ENCODE results near the gene CDH2.

CDH2 gene

GRCh38 chr18:28044036-28044435 is 132.9 kb downstream of the CDH2 start:
- no peak for DNase-seq (ENCODE audit: low read depth in 3 of 3)

GRCh38 chr18:28043631-28044030 is 133.3 kb downstream of the CDH2 start:
- DNase-seq (ENCODE audit: low read depth in 3 of 3) = no peak

GRCh38 chr18:28041366-28041765 is 135.6 kb downstream of the CDH2 start:
- DNase-seq (ENCODE audit: low read depth in 3 of 3) = no peak

DNA sequence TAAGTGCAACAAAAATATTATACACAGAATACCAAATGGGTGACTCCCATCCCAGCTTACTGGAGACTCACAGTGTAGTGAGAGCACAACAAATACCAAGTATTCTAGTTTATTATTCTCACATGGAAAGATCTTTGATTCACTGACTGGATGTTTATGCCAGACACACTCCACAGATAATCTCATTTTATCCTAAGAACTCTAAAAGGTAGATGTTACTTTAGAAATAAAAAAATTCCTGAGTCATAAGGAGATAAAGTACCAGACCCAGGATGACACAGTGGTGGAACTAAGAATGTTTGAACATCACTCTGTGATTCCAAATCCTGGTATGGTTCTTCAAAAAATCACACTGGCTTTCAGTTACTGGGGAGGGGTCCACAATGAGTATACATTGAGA is 136.2 kb downstream of the CDH2 start:
- no peak for DNase-seq (ENCODE audit: low read depth in 3 of 3)

DNA sequence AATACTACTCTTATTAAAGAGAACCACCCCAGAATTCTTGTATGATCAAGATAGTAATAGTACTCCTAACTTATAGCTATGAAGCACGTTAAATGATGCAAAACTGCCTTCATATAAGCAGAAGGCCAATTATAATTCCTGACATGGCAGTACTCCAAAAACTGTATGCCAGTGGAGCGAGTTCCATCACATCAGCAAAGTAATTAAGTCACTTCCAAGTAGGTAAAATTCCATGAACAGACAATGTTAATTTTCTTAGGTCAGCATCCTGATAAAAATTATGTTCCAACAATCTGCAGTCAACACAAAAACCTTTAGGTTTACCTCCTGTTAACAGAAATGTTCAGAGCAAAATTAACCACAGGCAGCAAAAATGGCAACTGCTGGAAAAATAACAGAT is 136.7 kb downstream of the CDH2 start:
- no peak for DNase-seq (ENCODE audit: low read depth in 3 of 3)

DNA sequence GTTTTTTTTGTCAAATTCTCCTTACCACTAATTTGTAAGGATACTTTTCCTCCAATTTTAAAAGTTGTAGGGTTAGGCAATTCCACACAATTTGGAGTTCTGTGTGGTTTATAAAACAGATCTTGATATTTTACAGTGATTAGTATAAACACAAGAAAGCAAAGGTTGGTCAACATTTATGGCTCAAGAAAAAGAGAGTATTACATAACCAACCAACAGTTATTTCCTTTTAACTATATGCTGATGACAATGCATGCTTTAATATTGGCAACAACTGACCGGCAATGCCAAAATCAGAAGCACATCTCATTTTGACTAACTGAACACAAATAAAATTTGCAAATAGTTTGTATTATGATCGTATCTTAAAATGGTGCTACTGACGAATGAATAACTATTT is 137.2 kb downstream of the CDH2 start:
- DNase-seq (ENCODE audit: low read depth in 3 of 3) = no peak

DNA sequence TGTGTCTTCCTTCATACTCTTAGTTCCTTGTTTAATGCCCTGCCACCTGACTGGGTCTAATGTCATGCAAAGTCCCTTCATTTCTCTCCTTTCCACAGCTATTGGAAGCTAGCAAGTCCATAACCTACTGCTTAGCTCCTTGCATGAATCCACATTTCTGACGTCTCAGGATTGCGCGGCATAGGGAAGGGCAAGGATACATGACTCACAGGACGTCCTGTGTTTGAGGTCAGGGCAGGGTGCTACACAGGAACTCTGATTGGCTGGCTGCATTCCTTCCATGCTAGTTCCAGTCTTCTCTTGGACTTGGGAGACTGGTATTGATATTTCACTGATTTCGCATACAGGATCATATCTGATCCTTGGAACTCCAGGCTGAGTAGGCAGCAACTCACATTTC is 137.9 kb downstream of the CDH2 start:
- no peak for DNase-seq (ENCODE audit: low read depth in 3 of 3)

- DNase-seq (ENCODE audit: low read depth in 3 of 3) = no peak
Measured at GRCh38 chr18:28036488-28036887, 140.4 kb downstream of the CDH2 start.

DNA sequence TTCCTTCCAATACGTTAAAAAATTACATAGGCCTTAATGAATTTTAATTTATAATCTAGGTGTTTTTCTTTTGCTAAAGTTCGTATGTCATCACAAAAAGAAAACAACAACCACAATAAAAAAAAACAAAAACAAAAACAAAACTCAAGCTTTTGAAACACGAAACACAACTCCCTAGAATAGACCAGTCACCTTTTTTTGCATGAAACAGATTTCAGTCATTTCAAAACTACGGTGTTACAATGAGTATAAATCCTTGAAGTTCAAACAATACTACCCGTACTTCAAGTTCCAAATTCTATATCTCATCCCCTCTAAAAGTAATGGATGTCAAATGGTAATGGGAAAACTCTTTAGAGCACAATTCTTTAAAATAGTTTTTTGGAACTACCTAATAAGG is 142.4 kb downstream of the CDH2 start:
- no peak for DNase-seq (ENCODE audit: low read depth in 3 of 3)

DNA sequence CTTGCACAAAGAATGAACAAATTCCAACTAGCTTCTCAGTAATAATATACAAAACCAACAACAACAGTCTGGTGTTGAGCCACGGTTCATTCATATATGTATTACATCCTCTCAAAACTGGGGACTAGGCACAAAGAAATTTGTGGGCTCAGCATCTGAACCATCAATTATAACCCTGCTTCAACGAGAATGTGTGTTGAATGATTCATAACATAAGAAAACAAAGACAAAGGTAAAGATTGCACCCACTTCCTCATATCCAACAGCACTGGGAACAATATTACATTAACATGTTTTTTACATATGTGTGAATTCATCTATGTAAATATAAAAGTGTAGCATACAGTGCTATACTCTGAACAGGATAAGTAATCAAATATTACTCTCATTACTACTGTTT is 144.8 kb downstream of the CDH2 start:
- no peak for DNase-seq (ENCODE audit: low read depth in 3 of 3)

DNA sequence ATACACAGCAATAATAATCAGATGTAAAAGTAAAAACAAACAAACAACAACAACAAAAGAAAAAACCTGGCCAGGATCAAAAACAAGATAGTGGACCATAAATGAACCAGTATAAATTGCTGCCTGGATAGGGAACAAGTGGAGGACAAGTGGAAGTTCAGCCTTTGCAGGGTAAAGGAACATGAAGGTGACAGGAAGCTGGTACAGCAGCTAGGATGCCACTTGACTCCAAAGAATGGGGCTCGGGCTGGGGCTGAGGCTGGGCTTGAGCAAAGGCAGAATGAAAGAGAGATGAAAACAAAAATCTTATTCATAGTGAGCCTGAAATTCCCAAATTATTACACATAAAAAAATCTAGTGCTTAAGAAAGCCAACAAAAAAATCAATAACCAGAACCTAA is 146.5 kb downstream of the CDH2 start:
- DNase-seq (ENCODE audit: low read depth in 3 of 3) = no peak

DNA sequence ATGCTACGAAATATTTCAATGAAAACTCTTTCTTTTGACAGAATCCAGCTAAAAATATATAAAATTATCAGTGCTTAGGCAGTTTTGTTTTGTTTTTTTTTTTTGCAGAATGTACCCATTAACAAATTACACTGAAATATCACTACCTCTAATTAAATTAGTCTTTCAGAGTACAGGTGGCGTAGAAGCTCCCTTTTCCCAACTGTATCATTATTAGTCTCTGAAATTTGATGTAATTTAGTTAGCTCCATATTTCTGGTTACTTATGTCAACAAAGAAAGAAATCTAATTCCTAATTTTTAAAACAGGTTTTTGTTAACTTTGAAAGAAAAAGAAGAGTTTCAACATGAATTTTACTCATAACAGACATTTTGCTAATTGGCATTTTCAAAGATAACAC is 149.2 kb downstream of the CDH2 start:
- no peak for DNase-seq (ENCODE audit: low read depth in 3 of 3)

- no peak for DNase-seq (ENCODE audit: low read depth in 3 of 3)
Measured at GRCh38 chr18:28019425-28020108, 157.4 kb downstream of the CDH2 start.

GRCh38 chr18:28018351-28018750 is 158.6 kb downstream of the CDH2 start:
- DNase-seq (ENCODE audit: low read depth in 3 of 3) = no peak

DNA sequence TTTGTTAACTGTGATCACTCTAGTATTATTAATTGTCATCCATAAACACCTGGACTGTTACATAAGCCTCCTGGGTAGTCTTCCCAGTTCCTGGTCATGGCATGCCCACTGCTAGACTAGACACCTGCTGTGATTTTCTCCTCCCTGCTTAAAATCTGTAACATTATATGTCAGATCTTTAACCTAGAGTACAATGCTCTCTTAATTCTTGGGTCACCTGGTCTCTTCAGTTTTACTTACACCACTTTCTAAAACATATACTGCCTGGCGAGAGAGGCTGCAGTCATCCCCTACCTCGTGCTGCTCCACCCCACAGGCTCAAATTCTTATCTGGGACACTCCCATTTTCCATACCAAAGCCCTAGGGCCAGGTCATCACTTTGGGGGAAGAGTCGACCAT is 161.3 kb downstream of the CDH2 start:
- no peak for DNase-seq (ENCODE audit: low read depth in 3 of 3)

GRCh38 chr18:28013066-28013465 is 163.9 kb downstream of the CDH2 start:
- no peak for DNase-seq (ENCODE audit: low read depth in 3 of 3)

DNA sequence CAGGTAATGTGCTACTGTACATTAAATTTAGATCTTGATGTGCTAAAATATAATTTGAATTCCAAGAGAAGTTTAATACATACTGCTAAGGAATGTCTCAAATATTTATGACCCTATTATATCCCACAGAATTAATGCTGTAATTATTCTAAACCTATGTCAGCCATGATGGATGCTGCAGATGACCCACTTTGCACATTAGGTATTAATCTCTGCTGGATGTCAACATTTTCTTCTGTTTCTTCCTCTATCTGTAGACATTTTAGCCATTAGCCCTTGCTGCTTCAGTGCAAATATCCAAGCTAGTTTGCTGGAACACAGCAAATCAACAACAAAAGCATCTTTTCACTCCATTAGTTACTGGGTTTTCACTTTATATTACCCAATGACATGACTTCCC is 164.6 kb downstream of the CDH2 start:
- no peak for DNase-seq (ENCODE audit: low read depth in 3 of 3)

DNA sequence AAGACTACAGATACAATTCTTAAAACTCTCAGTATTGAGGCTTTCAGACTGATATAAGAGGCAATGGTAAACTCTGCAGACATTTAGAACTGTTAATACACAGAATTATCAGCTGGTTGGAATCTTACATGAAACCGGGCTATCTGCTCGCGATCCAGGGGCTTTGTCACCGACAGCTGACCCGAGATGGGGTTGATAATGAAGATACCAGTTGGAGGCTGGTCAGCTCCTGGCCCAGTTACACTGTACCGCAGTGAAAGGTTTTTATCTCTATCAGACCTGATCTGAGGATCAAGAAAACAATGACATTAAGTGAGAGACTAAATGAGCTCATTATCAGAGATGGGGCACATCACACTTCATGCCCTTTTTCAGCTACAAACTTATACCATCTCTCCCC is 167.3 kb downstream of the CDH2 start:
- DNase-seq (ENCODE audit: low read depth in 3 of 3) = no peak

DNA sequence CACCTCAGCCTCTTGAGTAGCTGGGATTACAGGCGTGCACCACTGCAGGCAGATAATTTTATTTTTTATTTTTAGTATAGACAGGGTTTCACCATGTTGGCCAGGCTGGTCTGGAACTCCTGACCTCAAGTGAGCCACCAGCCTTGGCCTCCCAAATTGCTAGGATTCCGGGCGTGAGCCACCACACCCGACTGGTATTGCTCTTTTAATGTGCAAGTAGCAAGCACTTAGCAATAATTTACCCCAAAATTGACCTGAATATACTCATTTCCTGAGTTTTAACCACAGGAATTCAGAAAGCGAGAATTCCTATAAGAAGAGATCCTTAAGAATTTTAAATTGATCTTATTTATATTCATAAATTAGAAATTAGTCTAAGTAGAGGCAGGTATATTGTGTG is 169.1 kb downstream of the CDH2 start:
- no peak for DNase-seq (ENCODE audit: low read depth in 3 of 3)

GRCh38 chr18:28005164-28005563 is 171.8 kb downstream of the CDH2 start:
- DNase-seq (ENCODE audit: low read depth in 3 of 3) = no peak

- DNase-seq (ENCODE audit: low read depth in 3 of 3) = no peak
Measured at GRCh38 chr18:28004606-28005005, 172.3 kb downstream of the CDH2 start.

DNA sequence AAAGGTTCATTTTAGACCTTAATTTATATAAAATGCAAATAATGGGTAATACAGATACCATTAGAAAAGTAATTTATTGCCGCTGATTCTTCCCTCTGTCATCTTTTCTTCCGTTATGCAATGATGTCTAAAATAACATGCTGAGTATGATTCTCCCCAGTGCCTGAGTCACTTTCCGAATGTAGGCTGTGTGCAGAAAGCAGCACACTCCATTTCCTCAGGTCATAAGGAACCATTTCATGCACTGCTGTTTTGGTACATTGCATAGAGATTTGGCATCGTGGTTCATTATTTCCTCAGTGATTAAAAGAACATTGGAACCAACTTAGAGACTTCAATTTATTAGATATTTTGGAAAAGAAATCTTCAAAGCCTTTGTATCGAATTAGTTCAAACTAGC is 173.5 kb downstream of the CDH2 start:
- no peak for DNase-seq (ENCODE audit: low read depth in 3 of 3)

DNA sequence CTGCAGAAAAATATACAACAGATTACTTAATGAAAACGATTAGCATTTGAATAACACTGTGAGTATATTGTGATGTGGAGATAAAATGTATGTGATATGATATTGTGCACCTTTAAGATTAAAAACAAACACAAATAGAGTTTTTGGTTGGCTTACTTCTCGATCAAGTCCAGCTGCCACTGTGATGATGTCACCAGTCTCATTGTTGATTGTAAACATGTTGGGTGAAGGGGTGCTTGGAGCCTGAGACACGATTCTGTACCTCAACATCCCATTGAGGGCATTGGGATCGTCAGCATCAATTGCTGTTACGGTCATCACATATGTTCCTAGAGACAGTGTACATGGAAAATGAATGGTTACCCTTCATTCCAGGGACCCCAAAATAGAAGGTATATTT is 174.1 kb downstream of the CDH2 start:
- DNase-seq (ENCODE audit: low read depth in 3 of 3) = no peak

- DNase-seq (ENCODE audit: low read depth in 3 of 3) = no peak
Measured at GRCh38 chr18:27996801-27997272, 180.1 kb downstream of the CDH2 start.
